SK-N-SH (cell line): ENCODE measurements around the gene MXI1. TPM values are rescaled to one million over a fixed set of nuclear protein-coding genes. Genes with fewer than 3 reads are reported as not detected.
"Not testable (repeated sequence)": the region's sequence is repeated elsewhere in the genome, so short reads cannot be mapped to it uniquely, and the experiment has no call there.

Experiments
- CTCF ChIA-PET: fragments of 300-600, 350-600 bp; formaldehyde crosslinking; extraction: SDS; loops from one replicate; lab custom pipeline; 2021; lab: Yijun Ruan, JAX
- POLR2A ChIA-PET: fragments of 350-600 bp; sonication (Branson Sonifier 250); formaldehyde crosslinking; extraction: SDS; loops from one replicate; lab custom pipeline; 2020; ENCODE audit warnings: antibody characterized with exemption, inconsistent platforms; lab: Yijun Ruan, JAX
- DNase-seq: peaks from one replicate; pipeline ENCODE4 v3.0.0; 2012
- H2AFZ ChIP-seq: fragments of 200-600 bp; sonication (generic); 2 replicates; pipeline ENCODE4 v1.8.1; 2016; ENCODE audit warnings: antibody characterized with exemption, mild to moderate bottlenecking, low read depth
- H3F3A ChIP-seq: fragments of 200-600 bp; sonication (generic); replicated peaks from 2 replicates; pipeline ENCODE3; 2016; ENCODE audit warnings: antibody characterized with exemption, mild to moderate bottlenecking; ENCODE audit not compliant: insufficient read depth
- H3K27ac ChIP-seq, 2 experiments: fragments of 200-500 bp in 1 of 2; fragments of 200-600 bp in 1 of 2; sonication (Bioruptor generic) in 1 of 2; sonication (generic), shearing (Covaris generic) in 1 of 2; 2 replicates each; pipeline versions ENCODE4 v1.5.1 to v1.6.1; 2014 to 2016; ENCODE audit warnings: low read depth in 2 of 2, inconsistent platforms in 1 of 2, low read length in 1 of 2, mild to moderate bottlenecking in 1 of 2, mixed read lengths in 1 of 2
- H3K27me3 ChIP-seq: fragments of 200-600 bp; sonication (generic), shearing (Covaris generic); 2 replicates; pipeline ENCODE4 v1.6.1; 2016; ENCODE audit warnings: mixed run types; ENCODE audit not compliant: insufficient read depth
- H3K36me3 ChIP-seq, 2 experiments: fragments of 200-500 bp in 1 of 2; fragments of 200-600 bp in 1 of 2; sonication (Bioruptor generic) in 1 of 2; sonication (generic) in 1 of 2; replicated peaks in 1 of 2; 2 replicates each; pipeline versions ENCODE3 to v1.5.1; 2014 to 2016; ENCODE audit warnings: low read length in 1 of 2, mild to moderate bottlenecking in 1 of 2; ENCODE audit not compliant: insufficient read depth in 2 of 2, control insufficient read depth in 1 of 2
- H3K4me1 ChIP-seq, 2 experiments: fragments of 200-500 bp in 1 of 2; fragments of 200-600 bp in 1 of 2; sonication (Bioruptor generic) in 1 of 2; sonication (generic), shearing (Covaris generic) in 1 of 2; 2 replicates each; pipeline versions ENCODE4 v1.5.1 to v1.6.1; 2014 to 2016; ENCODE audit warnings: low read depth in 1 of 2, low read length in 1 of 2, mixed run types in 1 of 2; ENCODE audit not compliant: insufficient read depth in 2 of 2, control insufficient read depth in 1 of 2
- H3K4me2 ChIP-seq: fragments of 200-600 bp; sonication (generic), shearing (Covaris generic); 2 replicates; pipeline ENCODE4 v1.6.1; 2017; ENCODE audit warnings: mixed run types
- H3K4me3 ChIP-seq, 2 experiments: fragments of 200-500 bp in 1 of 2; fragments of 200-600 bp in 1 of 2; sonication (Bioruptor generic) in 1 of 2; sonication (generic), shearing (Covaris generic) in 1 of 2; 2 replicates each; pipeline versions ENCODE4 v1.5.1 to v1.8.1; 2014 to 2016; ENCODE audit warnings: low read depth in 2 of 2, inconsistent platforms in 1 of 2, low read length in 1 of 2, mild to moderate bottlenecking in 1 of 2, mixed read lengths in 1 of 2, moderate library complexity in 1 of 2
- H3K79me2 ChIP-seq: fragments of 200-600 bp; sonication (generic); 2 replicates; pipeline ENCODE4 v1.8.1; 2017; ENCODE audit warnings: mild to moderate bottlenecking; ENCODE audit not compliant: insufficient read depth
- H3K9ac ChIP-seq: fragments of 200-600 bp; sonication (generic); 2 replicates; pipeline ENCODE4 v1.6.1; 2017; ENCODE audit warnings: mixed run types
- H3K9me2 ChIP-seq: fragments of 200-600 bp; sonication (generic); 2 replicates; pipeline ENCODE4 v1.6.1; 2017; ENCODE audit warnings: mixed run types
- H3K9me3 ChIP-seq: fragments of 200-600 bp; sonication (generic); 2 replicates; pipeline ENCODE4 v1.6.1; 2017; ENCODE audit warnings: mixed run types, mild to moderate bottlenecking, moderate library complexity
- H4K20me1 ChIP-seq: fragments of 200-600 bp; sonication (generic); 2 replicates; pipeline ENCODE4 v1.6.1; 2017; ENCODE audit warnings: mild to moderate bottlenecking, mixed run types; ENCODE audit not compliant: insufficient read depth
- FOSL2 ChIP-seq: IDR thresholded peaks from 2 replicates; pipeline ENCODE4 v1.4.0; 2012; ENCODE audit warnings: low read depth, mild to moderate bottlenecking, moderate library complexity, borderline replicate concordance
- GATA2 ChIP-seq: sonication (generic); formaldehyde crosslinking; IDR thresholded peaks from 2 replicates; pipeline ENCODE4 v1.5.0; 2020; ENCODE audit warnings: mild to moderate bottlenecking, missing genetic modification reagents
- NRF1 ChIP-seq: IDR thresholded peaks from 2 replicates; pipeline ENCODE4 v1.6.1; 2012; ENCODE audit warnings: low read depth, mild to moderate bottlenecking, low read length
- REST ChIP-seq: IDR thresholded peaks from 2 replicates; pipeline ENCODE4 v1.6.1; 2012; ENCODE audit warnings: mild to moderate bottlenecking, low read depth, low read length, moderate library complexity
- SIN3A ChIP-seq: IDR thresholded peaks from 2 replicates; pipeline ENCODE4 v1.6.1; 2012; ENCODE audit warnings: low read depth, mild to moderate bottlenecking, low read length, moderate library complexity, borderline replicate concordance
- WGBS: methylation state at CpG from one replicate; pipeline ENCODE4 v1.1.6; 2017; ENCODE audit warnings: low lambda C conversion rate; 5-methylcytosine and 5-hydroxymethylcytosine counted together
- polyA plus RNA-seq, 3 experiments: library from polyadenylated mRNA; depleted of rRNA; stranded (reverse); fragments of >200 nt; gene quantifications; 2 replicates each; pipeline ENCODE4 v1.2.3, GENCODE V29; 2012
- TF ChIP-seq, protein P1 (sequence below): IDR thresholded peaks from 2 replicates; pipeline ENCODE4 v1.4.0; 2012; ENCODE audit warnings: low read depth, borderline replicate concordance

The MXI1 gene
- polyA plus RNA-seq, 1 of the 3 experiments (the other 2 are of a cell fraction) = 13.8 TPM

DNA sequence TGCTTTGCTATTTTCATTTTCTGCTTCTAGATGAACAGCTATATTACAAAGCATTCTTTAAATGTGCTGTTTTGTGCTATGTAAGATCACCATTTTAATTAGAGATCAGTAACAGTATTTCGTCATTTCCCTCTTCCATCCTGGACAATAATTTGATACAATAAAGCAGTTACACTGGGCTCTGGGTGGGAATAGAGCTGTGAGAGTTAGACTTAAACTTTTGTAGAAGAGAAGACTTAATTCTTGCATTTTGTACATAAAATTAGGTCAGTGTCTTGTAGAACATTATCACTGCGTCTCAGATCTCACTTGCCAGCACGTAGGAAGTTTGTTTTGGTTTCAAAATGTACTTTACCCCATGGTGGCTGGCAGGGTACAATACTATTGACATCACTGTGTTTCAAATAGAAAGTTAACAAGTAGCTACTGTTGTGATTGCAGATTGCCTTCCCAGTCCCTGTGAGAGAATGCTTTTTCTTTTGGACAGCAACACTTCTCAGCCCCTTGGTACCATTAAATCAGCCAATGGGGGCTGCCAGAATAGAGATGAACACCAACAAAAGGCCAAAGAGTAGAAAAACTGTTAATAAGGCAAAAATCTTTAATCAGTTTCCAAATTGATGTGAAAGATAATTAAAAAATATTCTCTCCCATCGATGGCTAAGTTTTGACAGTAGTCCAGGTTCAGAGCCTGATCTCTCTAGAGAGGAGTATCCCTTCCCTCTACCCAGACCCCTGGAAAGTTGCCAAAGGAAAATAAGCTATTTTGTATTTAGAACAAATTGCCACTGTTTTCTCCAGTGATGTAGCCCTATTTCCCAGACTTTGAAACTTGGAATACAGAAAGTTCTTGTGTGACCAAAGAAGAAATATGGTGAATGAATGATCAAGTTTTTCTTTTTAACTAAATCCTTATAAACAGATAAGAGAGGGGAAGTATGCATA, 62.2 kb downstream of the MXI1 start:
- WGBS = 76% methylated on average over 4 of the region's 4 CpGs
- H3K9me3 ChIP-seq = no peaks in the 10 kb centered on the region
- no peak for DNase-seq
- H3K9ac ChIP-seq = no peak overlapping the region
- H3F3A ChIP-seq = no peaks in the 10 kb centered on the region
- H3K4me2 ChIP-seq = no peak overlapping the region
- no peaks in the 10 kb centered on the region for H3K79me2 ChIP-seq
- no peaks in the 10 kb centered on the region for H3K27me3 ChIP-seq
- no peak overlapping the region for H3K27ac ChIP-seq
- H2AFZ ChIP-seq = no peak overlapping the region
- H3K4me1 ChIP-seq = peaks cover 3 to 5% of the 10 kb centered on the region in 2 experiments; a peak in 3 of 4 replicates
- ChIA-PET CTCF (interaction anchor here (1.0 to 3.1 kb wide), 4 partner anchors 9 to 385 kb away, joined by 3 to 16 read pairs (median 4); no protein-coding TSS in a partner anchor), POLR2A (no interaction called here)
- TF ChIP-seq, protein P1, sequence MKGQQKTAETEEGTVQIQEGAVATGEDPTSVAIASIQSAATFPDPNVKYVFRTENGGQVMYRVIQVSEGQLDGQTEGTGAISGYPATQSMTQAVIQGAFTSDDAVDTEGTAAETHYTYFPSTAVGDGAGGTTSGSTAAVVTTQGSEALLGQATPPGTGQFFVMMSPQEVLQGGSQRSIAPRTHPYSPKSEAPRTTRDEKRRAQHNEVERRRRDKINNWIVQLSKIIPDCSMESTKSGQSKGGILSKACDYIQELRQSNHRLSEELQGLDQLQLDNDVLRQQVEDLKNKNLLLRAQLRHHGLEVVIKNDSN = no peak
- TF ChIP-seq GATA2 (CRISPR knock-in tag) (no peak), SIN3A (no peak), FOSL2 (no peak), NRF1 (no peak), REST (0 out of 2 replicates have a peak, but pooled peaks have one; percentile 20)
- no peaks in the 10 kb centered on the region for H4K20me1 ChIP-seq
- no peaks in the 10 kb centered on the region for H3K9me2 ChIP-seq
- H3K4me3 ChIP-seq = no peak overlapping the region
- H3K36me3 ChIP-seq = no peaks in the 10 kb centered on the region

GRCh38 chr10:110272995-110273394, 65.6 kb downstream of the MXI1 start:
- not testable (repeated sequence) for H3K79me2 ChIP-seq, H3K4me2 ChIP-seq, H3K27ac ChIP-seq, H3K4me1 ChIP-seq, H4K20me1 ChIP-seq, H3K27me3 ChIP-seq, H3K36me3 ChIP-seq, H3K9me2 ChIP-seq, H3K9me3 ChIP-seq, H3K9ac ChIP-seq, H3K4me3 ChIP-seq, DNase-seq, H3F3A ChIP-seq, H2AFZ ChIP-seq
- 94% methylated on average over 15 of the region's 15 CpGs for WGBS
- CTCF ChIA-PET = interaction anchor here (0.9 to 3.3 kb wide), 4 partner anchors 12 to 137 kb away, joined by 3 to 19 read pairs (median 6); no protein-coding TSS in a partner anchor
- POLR2A ChIA-PET = interaction anchor here (0.6 kb wide), 1 partner anchor 796 kb away, joined by 3 read pairs; no protein-coding TSS in a partner anchor
